Measurements from ENCODE around the gene PPFIA3.
"Not testable (repeated sequence)": the region's sequence is repeated elsewhere in the genome, so short reads cannot be mapped to it uniquely, and the experiment has no call there.

Gene PPFIA3

DNA sequence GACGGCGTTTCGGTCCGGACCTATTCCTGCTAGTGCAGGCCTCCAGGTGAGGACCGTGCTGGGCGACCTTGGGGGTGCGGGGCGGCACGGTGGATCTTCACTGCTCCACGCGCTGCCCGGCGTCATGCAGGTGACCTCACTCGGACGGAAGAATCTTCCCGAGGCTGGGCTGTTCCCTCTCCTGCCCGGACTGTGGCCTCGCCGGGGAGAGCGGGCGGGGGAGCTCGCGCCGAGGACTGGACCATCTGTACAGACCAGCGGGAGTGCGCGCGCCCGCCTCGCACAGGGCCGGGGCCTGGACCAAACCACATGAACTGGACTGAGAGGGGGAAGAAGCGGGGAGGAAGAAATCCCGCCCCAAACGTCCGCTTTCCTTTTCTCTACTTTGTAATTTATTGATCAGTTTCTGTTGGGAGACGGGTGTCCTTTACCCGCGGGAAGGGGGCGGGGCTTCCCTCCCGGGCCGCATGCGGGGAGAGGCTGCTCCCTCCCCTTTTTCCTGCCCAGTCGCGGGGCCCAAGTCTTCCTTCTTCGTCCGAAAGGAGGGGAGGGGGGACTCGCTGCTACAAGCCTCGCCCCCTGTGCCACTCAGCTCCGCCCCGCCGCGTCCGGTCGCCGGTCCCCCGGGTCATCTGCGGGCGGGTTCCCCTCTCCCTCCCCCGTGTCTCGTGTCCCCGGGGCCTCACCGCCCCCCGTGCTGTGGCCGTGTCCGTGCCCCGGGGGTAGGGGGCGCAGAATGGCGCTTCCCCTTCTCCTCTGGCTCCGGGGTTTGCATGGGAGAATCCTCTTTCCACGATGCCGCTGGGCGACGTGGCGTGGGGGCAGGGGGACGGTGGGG lies 31.0 kb downstream of the PPFIA3 start:
- peak; percentile 81 for DNase-seq

DNA sequence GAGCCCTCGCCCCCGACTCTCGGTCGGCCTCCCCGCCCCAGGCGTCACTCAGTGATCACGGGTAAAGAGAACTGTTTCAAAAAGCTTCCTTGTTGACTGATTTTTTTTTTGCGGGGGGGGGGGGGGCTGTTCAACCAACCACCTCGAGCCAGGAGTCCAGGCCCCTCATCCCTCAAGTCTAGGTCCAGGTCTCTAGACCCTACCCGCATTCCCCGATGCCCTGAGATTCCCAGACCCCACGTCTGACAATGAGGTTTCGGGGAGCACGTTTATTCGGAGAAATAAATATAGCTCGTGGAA lies 31.6 kb downstream of the PPFIA3 start:
- DNase-seq = no peak

DNA sequence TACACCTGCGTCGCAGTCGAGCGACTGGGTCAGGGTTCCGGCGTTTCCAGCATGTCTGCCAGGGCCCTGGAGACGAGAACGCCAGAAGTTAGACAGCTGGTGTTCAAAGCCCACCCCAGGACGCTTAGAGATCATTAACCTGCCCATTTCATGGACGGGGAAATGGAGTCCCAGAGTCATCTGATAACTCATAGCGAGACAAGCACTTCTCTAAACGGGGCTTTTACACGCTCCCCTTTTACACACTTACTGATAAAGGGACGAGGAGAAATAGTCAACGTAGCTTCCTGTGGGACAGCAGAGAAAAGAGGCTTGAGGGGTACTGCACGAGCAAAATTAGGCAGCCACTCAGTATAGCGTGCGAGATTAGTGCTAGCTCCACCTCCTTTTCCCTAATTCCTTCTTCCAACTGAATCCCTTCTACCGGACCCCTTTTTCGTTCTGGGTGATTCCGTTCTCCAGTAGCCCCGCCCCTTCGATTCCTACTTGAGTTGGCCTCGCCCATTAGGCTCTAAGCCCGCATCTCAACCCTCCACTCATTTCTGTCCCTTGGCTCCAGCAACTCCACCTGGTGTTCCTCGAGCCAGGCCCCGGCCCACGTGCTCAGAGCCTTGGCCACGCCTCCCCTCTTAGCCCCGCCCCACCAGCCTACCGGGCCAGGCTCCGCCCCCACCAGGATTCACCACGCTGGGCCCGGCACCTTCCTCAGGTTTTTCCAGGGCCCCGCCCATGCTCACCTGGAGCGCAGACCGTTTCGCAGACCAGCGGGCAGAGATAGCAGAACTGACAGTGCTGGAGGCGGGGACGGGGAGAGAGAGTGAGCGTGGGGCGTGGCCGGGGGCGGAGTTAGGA lies 32.1 kb downstream of the PPFIA3 start:
- peak; percentile 78 for DNase-seq

DNA sequence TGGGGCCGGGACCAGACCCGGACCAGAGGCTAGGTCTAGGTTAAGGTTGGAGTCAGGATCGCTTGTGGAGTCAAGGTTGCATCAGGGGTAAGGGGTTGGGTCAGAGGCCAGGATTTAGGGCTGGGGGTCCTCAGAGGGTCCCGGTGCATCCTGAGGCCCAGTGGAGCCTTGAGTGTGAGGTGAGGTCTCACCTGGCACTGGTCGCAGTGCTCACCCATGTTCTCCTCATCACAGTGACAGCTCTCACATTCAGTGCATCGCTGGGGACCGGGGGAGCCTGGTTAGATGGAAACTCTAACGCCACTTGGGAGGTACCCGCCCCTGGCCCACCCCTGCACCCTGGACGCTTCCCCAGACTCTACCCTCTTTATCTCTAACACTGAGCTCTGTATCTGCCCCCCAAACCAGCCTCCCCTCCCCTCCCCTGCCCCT lies 32.8 kb downstream of the PPFIA3 start:
- DNase-seq = no peak

DNA sequence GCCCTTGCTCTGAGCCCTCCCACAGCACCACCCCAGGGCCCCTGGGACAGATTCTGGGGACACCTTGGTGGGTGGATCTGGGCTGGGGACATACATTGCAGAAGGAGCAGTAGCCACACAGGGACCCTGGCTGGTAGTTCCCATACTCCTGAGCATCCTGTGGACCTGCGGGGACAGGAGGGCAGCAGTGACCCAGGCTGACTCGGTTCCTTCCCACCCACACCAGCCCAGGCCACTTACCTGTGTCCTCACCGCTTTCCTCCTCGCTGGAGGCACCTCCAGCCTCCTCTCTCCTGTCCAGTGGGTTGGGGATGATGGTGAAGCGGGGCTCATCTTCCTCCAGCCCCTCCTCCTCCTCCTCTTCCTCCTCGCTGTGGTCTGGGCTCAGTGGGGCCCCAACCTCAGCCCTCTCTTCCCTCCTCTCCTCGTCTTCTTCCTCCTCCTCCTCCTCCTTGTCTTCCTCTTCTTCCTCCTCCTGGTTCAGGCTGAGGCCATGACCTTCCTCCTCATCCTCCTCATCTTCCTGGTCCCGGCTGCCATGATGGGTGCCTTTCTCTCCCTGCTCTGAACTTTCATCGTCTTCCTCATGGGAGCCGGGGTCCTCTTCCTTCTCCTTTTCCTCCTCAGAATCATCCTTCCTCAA lies 33.9 kb downstream of the PPFIA3 start:
- DNase-seq = no peak

DNA sequence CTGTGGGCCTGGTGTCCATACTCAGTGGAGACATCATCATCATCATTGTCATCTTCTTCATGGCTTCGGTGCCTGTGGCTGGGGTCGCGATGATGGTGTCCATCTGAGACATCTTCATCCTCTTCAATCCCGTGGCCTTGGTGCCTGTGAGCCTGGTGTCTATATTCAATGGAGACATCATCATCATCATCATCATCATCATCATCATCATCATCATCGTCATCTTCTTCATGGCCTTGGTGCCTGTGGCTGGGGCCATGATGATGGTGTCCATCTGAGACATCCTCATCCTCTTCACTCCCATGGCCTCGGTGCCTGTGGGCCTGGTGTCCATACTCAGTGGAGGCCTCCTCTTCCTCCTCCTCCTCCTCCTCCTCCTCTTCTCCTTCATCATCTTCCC lies 34.9 kb downstream of the PPFIA3 start:
- DNase-seq = no peak

DNA sequence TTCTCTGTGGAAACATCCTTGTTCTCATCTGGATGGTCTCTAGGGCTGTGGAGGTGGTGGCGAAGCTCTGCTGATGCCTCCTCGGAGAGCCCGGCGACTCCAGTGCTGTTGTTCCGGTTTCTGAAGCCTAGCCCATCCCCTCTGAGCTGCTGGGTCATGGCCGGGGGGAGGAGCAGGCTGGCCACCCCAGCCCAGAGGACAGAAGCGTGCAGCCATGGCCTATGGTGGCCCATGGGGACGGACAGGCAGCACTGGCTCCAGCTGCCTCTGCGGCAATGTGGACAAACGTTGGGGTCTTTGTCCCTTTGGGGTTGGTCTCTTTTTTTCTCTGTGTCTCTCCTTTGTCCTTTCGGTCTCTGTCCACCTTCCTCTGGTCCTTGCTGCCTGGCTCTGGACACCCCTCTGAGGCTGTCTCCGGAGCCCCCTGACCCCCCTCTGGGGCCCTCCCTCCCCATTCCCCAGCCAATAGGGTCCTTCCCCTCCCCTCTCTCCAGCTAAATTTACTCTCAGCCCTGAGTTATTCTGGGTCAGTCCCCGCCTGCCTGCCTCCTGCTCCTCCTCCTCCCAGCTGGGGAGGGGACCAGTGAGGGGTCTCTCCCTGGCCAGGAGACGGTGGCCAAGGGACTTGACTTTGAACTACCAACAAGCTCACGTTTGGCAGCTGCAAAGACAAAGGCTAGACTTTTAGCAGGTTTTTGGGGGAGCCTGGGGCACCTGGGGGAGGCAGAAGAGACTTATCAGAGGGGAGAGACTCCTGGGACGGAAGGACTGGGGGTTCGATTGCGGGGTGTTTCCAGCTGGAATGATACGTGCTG lies 35.9 kb downstream of the PPFIA3 start, which contains the start of gene HRC:
Gene HRC, minus strand, starts transcription at position 392 of the 815 bp plus-strand sequence. Its CDS starts 159 bp downstream, at position 233.
- DNase-seq = no peak

DNA sequence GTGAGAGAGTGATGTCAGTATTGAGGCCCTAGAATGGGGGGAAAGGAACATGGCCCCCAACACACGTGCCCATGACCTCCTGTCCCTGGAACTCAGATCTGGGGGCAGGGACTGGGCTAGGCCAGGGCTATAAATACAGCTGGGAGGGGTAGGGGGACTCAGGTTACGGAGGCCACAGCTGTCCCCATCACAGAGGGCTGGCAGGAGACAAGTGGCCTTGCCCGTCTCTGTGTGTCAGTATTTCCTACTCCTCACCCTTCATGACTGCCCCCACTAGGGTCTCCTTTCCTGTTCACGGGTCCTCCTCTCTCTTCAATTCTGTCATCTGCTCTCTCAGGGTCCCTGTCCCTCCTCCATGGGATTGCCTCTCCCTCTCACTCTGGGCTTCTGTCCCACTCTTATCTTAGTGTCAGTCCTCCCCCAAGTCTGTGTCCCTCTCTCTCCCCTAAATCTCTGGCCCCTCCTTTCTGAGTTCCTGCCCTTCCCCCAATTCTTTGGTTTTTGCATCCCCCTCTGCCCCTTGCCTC lies 36.5 kb downstream of the PPFIA3 start:
- no peak for DNase-seq

DNA sequence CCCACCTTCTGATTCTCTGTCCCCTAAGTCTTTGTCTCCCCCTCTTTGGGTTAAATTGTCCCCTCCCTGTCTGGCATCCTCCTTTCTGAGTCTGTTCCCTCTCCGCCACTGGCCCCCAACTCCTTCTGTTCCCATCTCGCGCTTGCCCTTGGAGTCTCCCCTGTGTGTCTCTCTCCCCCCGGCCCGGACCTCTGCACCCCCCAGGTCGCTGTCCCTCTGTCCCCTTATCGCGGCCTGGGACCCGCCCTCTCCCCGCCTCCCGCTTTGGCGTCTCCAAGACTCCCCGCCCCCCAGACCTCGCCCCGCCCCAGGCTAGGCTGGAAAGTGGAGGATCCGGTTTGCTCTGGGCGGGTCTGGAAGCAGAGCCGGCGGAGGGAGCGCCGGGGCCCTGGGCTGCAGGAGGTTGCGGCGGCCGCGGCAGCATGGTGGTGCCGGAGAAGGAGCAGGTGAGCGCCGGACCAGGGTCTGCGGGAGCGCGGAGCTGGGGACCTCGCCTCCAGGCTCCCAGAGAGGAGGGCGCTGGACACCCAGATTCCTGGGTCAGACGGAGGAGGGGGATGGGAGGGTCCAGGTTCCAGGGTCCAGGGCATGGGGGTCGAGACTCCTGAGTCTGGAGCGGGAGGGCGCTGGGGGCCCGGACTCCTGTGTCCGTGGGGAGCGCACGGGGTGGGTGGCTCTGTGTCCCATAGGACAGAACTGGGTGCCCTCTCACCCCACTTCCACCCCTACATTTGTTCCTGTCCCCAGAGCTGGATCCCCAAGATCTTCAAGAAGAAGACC lies 38.3 kb downstream of the PPFIA3 start, which contains the start of gene TRPM4:
Gene TRPM4, plus strand, starts transcription at position 348 of the 780 bp plus-strand sequence. Its CDS starts 75 bp downstream, at position 423.
- peak; percentile 79 for DNase-seq

DNA sequence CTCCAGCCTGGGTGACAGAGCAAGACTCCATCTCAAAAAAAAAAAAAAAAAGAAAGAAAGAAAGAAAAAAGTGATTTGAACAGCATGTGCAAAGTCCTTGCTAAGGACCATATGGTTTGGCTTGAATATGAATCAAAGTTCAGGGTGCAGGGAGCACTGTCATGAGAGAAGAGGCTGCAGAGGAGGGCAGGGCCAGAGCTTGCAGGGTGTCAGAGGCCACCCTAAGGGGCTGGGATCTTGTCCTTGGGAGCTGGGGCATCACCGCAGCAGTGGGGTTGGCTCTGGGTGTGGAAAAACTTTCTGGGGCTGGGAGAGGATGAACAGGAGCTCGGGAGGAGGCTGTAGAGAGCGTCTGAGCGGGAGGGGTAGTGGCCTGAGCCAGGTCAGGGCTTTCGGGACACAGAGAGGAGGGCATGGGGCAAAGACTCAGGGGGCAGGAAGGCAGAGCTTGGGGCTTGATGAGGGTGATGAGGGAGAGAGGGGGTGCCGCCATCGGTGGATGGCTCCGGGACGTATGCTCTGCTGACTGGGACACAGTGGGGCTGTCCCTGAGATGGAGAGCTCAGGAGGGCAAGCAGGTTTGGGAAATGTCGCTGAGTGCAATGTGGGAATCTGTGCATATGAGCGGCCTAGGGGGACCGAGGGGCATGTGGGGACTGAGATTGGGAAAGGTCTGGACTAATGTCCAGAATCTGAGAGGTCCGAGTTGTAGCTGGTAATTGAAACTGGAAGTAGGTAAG lies 41.3 kb downstream of the PPFIA3 start:
- no peak for DNase-seq

DNA sequence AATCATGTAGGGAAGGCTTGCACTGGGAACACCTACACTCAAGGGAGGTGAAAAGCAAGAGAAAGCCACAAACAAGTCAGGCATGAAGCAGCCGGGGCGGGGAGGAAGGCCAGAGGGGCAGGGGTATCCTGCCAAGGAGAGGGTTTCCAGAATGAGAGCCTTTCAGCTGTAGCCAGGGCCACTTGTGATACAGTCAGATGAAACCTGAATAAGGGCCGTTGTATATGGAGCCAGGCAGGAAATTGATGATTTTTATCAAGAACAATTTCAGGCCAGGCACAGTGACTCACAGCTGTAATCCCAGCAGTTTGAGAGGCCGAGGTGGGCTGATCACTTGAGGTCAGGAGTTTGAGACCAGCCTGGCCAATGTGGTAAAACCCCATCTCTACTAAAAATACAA lies 42.6 kb downstream of the PPFIA3 start:
- DNase-seq = no peak

DNA sequence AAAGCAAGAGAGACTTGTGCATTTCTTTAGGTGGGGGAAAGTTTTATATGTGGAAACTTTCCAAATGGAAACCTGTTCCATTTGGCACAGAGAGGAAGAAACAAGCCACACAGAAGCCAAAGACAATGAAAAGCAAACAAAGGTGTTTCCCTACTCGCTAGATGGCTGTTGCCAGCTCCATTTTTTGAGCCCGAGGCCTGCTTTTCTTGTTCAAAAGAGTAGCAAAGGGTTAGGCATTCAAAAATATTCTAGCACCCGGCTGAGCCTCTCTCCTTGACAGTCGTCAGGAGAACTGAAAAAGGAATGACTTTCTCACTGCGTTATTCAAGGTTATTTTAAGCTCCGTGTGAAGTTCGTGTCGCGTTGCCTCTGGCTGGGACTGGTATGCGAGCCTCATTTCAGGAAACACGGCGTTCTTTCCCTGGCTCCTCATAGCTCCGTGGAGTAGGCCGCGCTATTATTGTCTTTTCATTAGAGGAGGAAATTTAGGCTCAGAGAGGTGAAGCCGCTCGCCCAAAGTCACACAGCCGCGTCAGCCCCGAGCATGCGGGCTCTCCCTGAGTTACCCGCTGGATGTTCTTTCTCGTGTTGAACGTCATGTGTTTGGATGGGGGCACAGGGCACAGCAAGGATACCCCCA lies 45.9 kb downstream of the PPFIA3 start:
- DNase-seq = no peak

DNA sequence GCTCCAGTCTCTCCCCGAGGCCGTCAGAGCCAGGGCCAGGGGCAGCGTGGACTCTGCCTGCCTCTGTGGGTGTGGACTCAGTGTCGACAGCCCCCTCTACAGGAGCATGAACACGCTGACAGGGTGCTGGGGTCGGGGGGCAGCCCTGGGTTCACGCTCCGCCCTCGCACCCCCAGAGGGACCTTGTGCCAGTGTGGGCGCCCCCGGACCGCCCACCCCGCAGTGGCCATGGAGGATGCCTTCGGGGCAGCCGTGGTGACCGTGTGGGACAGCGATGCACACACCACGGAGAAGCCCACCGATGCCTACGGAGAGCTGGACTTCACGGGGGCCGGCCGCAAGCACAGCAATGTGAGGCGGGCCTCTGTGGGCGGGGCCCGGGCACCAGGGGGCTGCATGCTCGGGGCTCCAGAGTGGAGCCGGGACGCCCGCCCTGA lies 46.5 kb downstream of the PPFIA3 start:
- no peak for DNase-seq

DNA sequence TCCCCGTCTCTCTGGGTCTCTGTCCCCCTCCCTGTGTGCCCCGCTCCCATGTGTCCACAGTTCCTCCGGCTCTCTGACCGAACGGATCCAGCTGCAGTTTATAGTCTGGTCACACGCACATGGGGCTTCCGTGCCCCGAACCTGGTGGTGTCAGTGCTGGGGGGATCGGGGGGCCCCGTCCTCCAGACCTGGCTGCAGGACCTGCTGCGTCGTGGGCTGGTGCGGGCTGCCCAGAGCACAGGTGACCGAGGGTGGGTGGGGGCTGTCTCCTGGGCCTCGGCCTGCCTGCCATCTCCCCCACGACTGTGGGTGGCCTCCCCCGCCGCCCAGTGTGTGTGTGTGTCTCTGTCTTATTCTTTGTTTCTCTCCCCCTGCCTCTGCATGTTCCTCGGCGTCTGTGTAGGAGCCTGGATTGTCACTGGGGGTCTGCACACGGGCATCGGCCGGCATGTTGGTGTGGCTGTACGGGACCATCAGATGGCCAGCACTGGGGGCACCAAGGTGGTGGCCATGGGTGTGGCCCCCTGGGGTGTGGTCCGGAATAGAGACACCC lies 48.6 kb downstream of the PPFIA3 start:
- DNase-seq = no peak

DNA sequence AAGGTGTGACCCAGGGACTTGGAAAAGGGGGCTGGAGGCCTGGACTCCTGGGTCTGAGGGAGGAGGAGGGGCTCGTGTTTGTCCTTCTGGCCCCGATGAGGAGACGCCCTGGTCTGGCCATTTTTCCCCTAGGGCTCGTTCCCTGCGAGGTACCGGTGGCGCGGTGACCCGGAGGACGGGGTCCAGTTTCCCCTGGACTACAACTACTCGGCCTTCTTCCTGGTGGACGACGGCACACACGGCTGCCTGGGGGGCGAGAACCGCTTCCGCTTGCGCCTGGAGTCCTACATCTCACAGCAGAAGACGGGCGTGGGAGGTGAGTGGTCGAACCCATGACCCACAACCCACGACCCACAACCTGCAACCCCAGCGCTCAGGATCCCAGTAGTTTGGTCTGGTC lies 49.1 kb downstream of the PPFIA3 start:
- no peak for DNase-seq

DNA sequence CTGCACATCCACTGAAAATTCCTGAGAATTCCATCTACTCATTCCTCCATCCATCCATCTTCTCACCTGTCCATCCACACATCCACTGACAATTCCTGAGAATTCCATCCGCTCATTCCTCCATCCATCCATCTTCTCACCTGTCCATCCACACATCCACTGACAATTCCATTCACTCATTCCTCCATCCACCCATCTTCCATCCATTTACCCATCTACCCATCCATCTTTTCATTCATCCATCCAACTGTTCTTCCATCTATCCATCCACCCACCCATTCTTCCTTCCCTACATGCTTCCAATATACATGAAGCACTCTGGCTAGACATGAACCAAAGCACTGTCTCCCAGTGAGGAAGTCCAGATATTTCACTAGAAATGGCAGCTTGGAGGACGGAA lies 53.9 kb downstream of the PPFIA3 start:
- no peak for DNase-seq

DNA sequence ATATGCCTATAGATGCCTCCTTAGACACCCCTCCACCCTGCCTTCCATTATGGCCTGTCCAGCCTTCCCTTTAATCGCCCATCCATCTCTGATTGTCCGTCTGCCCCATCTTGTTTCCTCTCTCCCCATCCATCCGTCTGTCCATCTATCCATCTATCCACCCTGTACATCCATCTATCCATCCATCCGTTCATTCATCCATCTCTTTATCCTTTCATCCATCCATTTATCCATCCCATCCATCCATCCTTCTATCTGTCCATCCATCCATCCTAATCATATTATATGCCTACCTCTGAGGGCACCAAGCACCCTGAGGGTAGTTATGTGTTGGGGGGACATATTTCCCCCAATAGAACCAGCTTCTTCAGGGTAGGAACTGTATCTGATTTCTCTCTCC lies 61.3 kb downstream of the PPFIA3 start:
- DNase-seq = no peak

DNA sequence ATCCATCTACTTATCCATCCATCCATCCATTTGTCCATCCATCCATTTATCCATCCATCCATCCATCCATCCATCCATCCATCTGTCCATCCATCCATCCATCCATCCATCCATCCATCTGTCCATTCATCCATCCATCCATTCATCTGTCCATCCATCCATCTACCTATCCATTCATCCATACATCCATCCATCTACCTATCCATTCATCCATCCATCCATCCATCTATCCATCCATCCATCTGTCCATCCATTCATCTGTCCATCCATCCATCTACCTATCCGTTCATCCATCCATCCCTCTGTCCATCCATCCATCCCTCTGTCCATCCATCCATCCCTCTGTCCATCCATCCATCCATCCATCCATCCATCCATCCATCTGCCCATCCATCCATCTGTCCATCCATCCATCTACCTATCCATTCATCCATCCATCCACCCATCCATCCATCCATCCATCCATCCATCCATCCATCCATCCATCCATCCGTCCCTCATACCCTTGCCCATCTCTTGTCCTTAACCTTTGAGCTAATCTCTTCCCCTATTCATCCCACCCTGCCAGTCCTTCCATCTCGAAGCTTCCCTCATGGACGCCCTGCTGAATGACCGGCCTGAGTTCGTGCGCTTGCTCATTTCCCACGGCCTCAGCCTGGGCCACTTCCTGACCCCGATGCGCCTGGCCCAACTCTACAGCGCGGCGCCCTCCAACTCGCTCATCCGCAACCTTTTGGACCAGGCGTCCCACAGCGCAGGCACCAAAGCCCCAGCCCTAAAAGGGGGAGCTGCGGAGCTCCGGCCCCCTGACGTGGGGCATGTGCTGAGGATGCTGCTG lies 62.9 kb downstream of the PPFIA3 start:
- DNase-seq = not testable (repeated sequence)

DNA sequence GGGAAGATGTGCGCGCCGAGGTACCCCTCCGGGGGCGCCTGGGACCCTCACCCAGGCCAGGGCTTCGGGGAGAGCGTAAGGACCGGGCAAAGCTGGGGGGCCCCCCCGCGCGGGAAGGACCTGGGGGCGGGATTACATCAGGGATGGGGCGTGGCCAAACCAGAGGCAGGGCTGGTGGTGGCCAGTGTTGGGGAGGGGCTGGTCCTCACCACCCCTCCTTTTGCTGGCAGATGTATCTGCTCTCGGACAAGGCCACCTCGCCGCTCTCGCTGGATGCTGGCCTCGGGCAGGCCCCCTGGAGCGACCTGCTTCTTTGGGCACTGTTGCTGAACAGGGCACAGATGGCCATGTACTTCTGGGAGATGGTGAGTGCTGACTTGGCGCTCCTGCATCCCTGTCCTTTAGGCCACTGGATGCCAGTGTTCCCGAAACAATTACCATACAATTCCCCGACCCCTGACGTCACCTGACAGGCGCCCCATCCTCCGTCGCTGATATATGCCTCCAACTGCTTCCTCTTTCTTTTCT lies 63.6 kb downstream of the PPFIA3 start:
- DNase-seq = no peak

Measured in activated effector memory CD4-positive, alpha-beta T cell treated with anti-CD3 and anti-CD28 coated beads, Interleukin-2, amount 50 U/mL, for 16 hours (primary cell).